Measurements from ENCODE around the gene RHPN2. TPM values are rescaled to one million over a fixed set of nuclear protein-coding genes. Genes with fewer than 3 reads are reported as not detected.

The RHPN2 gene
- total RNA-seq: 3.4 TPM

DNA sequence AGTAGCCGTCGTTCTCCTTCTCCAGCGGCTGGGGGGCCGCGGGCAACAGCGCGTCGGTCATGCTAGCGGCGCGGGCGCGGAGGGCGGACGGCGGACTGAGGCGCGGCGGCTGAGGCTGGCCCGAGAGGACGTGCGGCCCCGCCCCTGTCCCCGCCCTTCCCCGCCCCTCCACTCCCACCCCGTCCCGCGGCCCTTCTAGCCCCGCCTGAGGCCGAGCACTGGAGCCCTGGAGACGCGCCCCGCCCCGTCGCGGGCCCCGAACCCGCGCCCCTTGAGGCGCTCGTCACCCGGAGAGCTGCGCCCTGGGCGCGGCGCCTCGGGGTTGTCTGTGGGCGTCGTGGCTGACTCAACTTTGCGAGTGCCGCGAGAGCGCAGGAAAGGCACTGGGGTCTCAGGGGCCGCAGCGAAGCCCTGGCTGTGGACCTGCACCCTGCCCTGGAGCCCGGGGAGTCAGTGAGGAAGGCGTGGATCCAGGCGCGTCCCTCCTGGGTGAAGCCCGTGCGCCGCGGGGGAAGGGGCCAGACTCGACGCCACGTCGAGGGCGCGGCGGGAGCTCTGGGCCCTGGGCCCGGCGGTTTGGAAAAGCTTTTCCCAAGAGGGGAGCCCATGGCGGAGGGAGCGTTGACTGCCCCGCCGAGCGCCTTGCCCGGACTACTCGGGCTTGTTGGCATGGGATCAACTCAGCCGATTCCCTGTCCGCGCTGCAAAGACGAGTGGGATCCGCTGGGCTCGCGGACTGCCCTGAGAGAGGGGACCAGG lies at the start of gene RHPN2:
Gene RHPN2 (minus strand): TSS at position 97 of the 759 bp plus-strand sequence. CDS start 36 bp downstream, at position 61.
- no peak within 1 kb of the TSS for H3K27ac ChIP-seq
- H3K36me3 ChIP-seq: no peaks in the 10 kb centered on the region
- no peaks in the 10 kb centered on the region for H3K9me3 ChIP-seq
- peaks cover 16% of the 10 kb centered on the region for H3K4me1 ChIP-seq
- TF ChIP-seq CTCF (IDR thresholded peaks at IDR 0.05) (no peak), POLR2AphosphoS5 (IDR thresholded peaks at IDR 0.05; ENCODE audit: insufficient read depth in 1 of 2, low read depth in 1 of 2) (peak in 1 of 2 donors; percentile 11)
- DNase-seq (ENCODE audit: extremely low spot score in 2 of 2): no peak
- peak within 1 kb of the TSS; percentile 46 to 77 for H3K4me3 ChIP-seq
- intact Hi-C loops (cut with DNase I): no loop called here
- H3K27me3 ChIP-seq: no peaks in the 10 kb centered on the region

- Histone ChIP-seq H3K4me1 (no peaks in the 10 kb centered on the region), H3K4me3 (no peak overlapping the region), H3K36me3 (peaks cover 0 to 90% of the 10 kb centered on the region in 2 donors), H3K9me3 (no peaks in the 10 kb centered on the region), H3K27ac (no peak overlapping the region), H3K27me3 (no peaks in the 10 kb centered on the region)
- DNase-seq (ENCODE audit: extremely low spot score in 2 of 2): no peak
- no peak for TF ChIP-seq POLR2A (IDR thresholded peaks at IDR 0.05)
- TF ChIP-seq POLR2AphosphoS5 (IDR thresholded peaks at IDR 0.05; ENCODE audit: insufficient read depth in 1 of 2, low read depth in 1 of 2): no peak
- TF ChIP-seq CTCF (IDR thresholded peaks at IDR 0.05): no peak
- intact Hi-C loops (cut with DNase I): no loop called here
Measured at GRCh38 chr19:33114312-33114711, 49.6 kb upstream of the RHPN2 start.

DNA sequence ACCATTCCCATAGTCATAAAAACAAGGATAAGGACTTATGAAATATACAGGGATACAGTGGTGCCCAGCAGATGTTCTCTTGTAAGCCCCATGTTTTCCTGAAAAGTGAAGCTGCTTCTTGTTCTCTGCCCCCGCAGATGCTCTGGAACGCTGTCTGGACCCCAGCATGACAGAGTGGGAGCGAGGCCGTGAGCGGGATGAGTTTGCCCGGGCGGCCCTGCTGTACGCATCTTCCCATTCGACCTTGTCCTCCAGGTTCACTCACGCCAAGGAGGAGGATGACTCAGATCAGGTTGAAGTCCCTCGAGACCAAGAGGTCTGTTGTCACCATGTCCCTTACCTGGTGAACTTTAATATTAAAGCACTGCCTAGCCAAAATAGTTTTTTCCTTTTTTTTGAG lies 46.9 kb upstream of the RHPN2 start:
- H3K9me3 ChIP-seq: no peaks in the 10 kb centered on the region
- intact Hi-C loops (cut with DNase I): no loop called here

DNA sequence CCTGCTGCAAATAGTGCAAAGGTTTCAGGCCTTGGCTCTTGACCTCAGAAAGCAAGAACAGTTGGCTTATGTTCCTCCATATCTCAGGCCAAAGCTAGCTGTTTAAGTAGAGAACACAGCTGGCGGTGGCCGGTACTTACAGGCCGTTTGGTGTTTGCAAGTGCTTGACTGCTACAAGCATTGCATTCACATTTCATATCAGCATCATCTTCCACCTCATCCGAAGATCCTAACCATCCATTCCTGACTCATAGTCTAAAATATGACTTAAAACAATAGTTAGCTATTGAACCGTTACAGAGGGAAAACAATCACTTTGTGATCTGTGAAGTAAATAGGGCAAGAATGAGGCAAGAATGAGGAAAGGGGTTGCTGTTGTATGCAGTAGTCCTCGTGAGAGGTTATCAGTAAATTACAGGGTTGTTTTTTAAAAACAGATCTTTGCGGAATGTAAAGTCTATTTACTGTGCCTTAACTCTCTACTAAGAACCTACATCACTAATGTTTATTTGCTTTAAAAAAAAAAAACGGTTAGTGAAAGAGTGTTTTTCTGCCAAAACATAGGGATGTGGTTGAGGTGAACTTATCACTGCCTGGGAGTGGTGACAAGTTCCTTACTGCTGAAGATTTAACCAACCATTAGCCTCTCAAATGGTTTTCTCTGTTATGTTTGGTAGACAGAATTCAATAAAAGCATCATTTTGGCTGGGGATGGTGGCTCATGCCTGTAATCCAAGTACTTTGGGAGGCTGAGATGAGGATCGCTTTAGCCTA lies 45.6 kb upstream of the RHPN2 start:
- H3K9me3 ChIP-seq: no peaks in the 10 kb centered on the region
- intact Hi-C loops (cut with DNase I): no loop called here
- no peak overlapping the region for H3K4me3 ChIP-seq
- H3K36me3 ChIP-seq: peaks cover 0 to 80% of the 10 kb centered on the region in 2 donors
- no peak for TF ChIP-seq CTCF (IDR thresholded peaks at IDR 0.05)
- no peak for TF ChIP-seq POLR2A (IDR thresholded peaks at IDR 0.05)
- no peak for TF ChIP-seq POLR2AphosphoS5 (IDR thresholded peaks at IDR 0.05; ENCODE audit: insufficient read depth in 1 of 2, low read depth in 1 of 2)
- no peaks in the 10 kb centered on the region for H3K4me1 ChIP-seq
- H3K27me3 ChIP-seq: no peaks in the 10 kb centered on the region
- no peak for DNase-seq (ENCODE audit: extremely low spot score in 2 of 2)
- H3K27ac ChIP-seq: no peak overlapping the region

More for the DNA sequence above, 46.9 kb upstream of the RHPN2 start:
- Histone ChIP-seq H3K4me3 (no peak overlapping the region), H3K27me3 (no peaks in the 10 kb centered on the region), H3K36me3 (peaks cover 0 to 89% of the 10 kb centered on the region in 2 donors), H3K27ac (no peak overlapping the region), H3K4me1 (no peaks in the 10 kb centered on the region)
- DNase-seq (ENCODE audit: extremely low spot score in 2 of 2): no peak
- TF ChIP-seq POLR2AphosphoS5 (IDR thresholded peaks at IDR 0.05; ENCODE audit: insufficient read depth in 1 of 2, low read depth in 1 of 2) (no peak), CTCF (IDR thresholded peaks at IDR 0.05) (no peak), POLR2A (IDR thresholded peaks at IDR 0.05) (no peak)

Measured in vagina (tissue), 2 donors.